GM12878 (cell line): ENCODE measurements around the gene EIF3B. TPM values are rescaled to one million over a fixed set of nuclear protein-coding genes. Genes with fewer than 3 reads are reported as not detected.

ENCODE experiments used
- ATAC-seq: fragments of 200-7000 bp; cut with Tn5 transposase; 3 replicates; pipeline ENCODE4 v1.9.1; 2020; ENCODE audit warnings: mild to moderate bottlenecking, moderate library complexity
- BruUV-seq: library from RNA; stranded (reverse); fragments of 400-500 nt; replicated peaks from 2 replicates; lab custom pipeline; 2021; lab: Mats Ljungman, UMichigan
- CTCF ChIA-PET: fragments of 300-600 bp; sonication (Branson Sonifier 250); formaldehyde crosslinking; extraction: SDS; loops from one replicate; lab custom pipeline; 2021; ENCODE audit warnings: inconsistent platforms; lab: Yijun Ruan, JAX
- POLR2A ChIA-PET: fragments of 350-600 bp; formaldehyde crosslinking; extraction: SDS; loops from one replicate; lab custom pipeline; 2021; ENCODE audit warnings: inconsistent platforms; lab: Charles Lee
- RAD21 ChIA-PET: fragments of 300-600 bp; sonication (Branson Sonifier 250); formaldehyde crosslinking; loops from one replicate; lab custom pipeline; 2023; ENCODE audit warnings: antibody characterized with exemption; ENCODE audit not compliant: unreplicated experiment; lab: Charles Lee
- SMC1A ChIA-PET: fragments of 300-600 bp; sonication (Branson Sonifier 250); formaldehyde crosslinking; loops from one replicate; lab custom pipeline; 2023; ENCODE audit not compliant: unreplicated experiment, uncharacterized antibody; lab: Charles Lee
- DNase-seq: peaks from one replicate; pipeline ENCODE4 v3.0.0-alpha.2; 2011; ENCODE audit warnings: low read depth, low spot score
- FAIRE-seq: peaks from 3 replicates; lab custom pipeline; 2011; peaks lifted over from hg19 to GRCh38; lab: Jason Lieb, UNC
- H2AFZ ChIP-seq: 2 replicates; pipeline ENCODE4 v1.6.0; 2011; ENCODE audit warnings: low read depth, low read length, control low read depth; ENCODE audit not compliant: control insufficient read depth
- H3K27ac ChIP-seq: 2 replicates; pipeline ENCODE4 v1.5.1; 2011; ENCODE audit warnings: control low read depth; ENCODE audit not compliant: control insufficient read depth, insufficient read depth
- H3K27me3 ChIP-seq, 2 experiments: replicated peaks in 1 of 2; 2 replicates each; pipeline versions ENCODE4 v1.6.0 to v1.6.1; 2011; ENCODE audit warnings: low read length in 1 of 2; ENCODE audit not compliant: control insufficient read depth in 2 of 2, insufficient read depth in 2 of 2
- H3K36me3 ChIP-seq, 2 experiments: 2 replicates each; pipeline ENCODE4 v1.5.1; 2011; ENCODE audit warnings: low read length in 1 of 2; ENCODE audit not compliant: control insufficient read depth in 2 of 2, insufficient read depth in 2 of 2
- H3K4me1 ChIP-seq: 2 replicates; pipeline ENCODE4 v1.6.1; 2011; ENCODE audit warnings: mild to moderate bottlenecking, low read length, moderate library complexity, mixed read lengths; ENCODE audit not compliant: control insufficient read depth, insufficient read depth
- H3K4me2 ChIP-seq: 2 replicates; pipeline ENCODE4 v1.6.0; 2011; ENCODE audit warnings: control low read depth; ENCODE audit not compliant: control insufficient read depth, insufficient read depth
- H3K4me3 ChIP-seq: fragments of 200-600 bp; sonication (generic); 2 replicates; pipeline ENCODE4 v1.5.1; 2016
- H3K79me2 ChIP-seq: 2 replicates; pipeline ENCODE4 v1.6.0; 2011; ENCODE audit warnings: low read length; ENCODE audit not compliant: control insufficient read depth, insufficient read depth
- H3K9ac ChIP-seq: 2 replicates; pipeline ENCODE4 v1.8.0; 2011; ENCODE audit warnings: low read length, control low read depth, mixed read lengths; ENCODE audit not compliant: control insufficient read depth, insufficient read depth
- H3K9me3 ChIP-seq: replicated peaks from 3 replicates; pipeline ENCODE4 v1.5.1; 2011; ENCODE audit warnings: mild to moderate bottlenecking, low read length; ENCODE audit not compliant: control insufficient read depth, insufficient read depth
- H4K20me1 ChIP-seq: 2 replicates; pipeline ENCODE4 v1.6.0; 2011; ENCODE audit not compliant: control insufficient read depth, insufficient read depth
- MTA2 ChIP-seq: fragments of 450-650 bp; IDR thresholded peaks from 2 replicates; pipeline ENCODE4 v1.6.1; 2016; ENCODE audit warnings: low read depth, mild to moderate bottlenecking, moderate library complexity
- MXI1 ChIP-seq: fragments of 150-350 bp; IDR thresholded peaks from 2 replicates; pipeline ENCODE4 v1.6.1; 2011; ENCODE audit warnings: low read depth, mild to moderate bottlenecking, inconsistent platforms, low read length, improper control_type of control experiment
- RAD51 ChIP-seq: fragments of 450-650 bp; IDR thresholded peaks from 2 replicates; pipeline ENCODE4 v1.6.1; 2016; ENCODE audit warnings: moderate library complexity, mild to moderate bottlenecking, inconsistent platforms
- SMAD1 ChIP-seq: fragments of 450-650 bp; IDR thresholded peaks from 2 replicates; pipeline ENCODE4 v1.6.1; 2018; ENCODE audit warnings: mild to moderate bottlenecking, low read depth; ENCODE audit not compliant: partially characterized antibody
- TCF12 ChIP-seq: IDR thresholded peaks from 2 replicates; pipeline ENCODE4 v1.6.1; 2011; ENCODE audit warnings: low read depth, mild to moderate bottlenecking, low read length
- WGBS: methylation state at CpG from one replicate; pipeline ENCODE4 v1.1.6; 2016; ENCODE audit warnings: low lambda C conversion rate; ENCODE audit not compliant: insufficient replicate concordance, insufficient coverage; ENCODE audit errors: missing lambda C conversion rate; 5-methylcytosine and 5-hydroxymethylcytosine counted together
- in situ Hi-C: fragments of 300-500 bp; cut with MboI; formaldehyde crosslinking; loops from 9 replicates; pipeline ENCODE4 v1.14.3; 2018; ENCODE audit warnings: mixed read lengths
- intact Hi-C: fragments of 100-400 bp; cut with micrococcal nuclease; formaldehyde crosslinking; loops from one replicate; pipeline ENCODE4 v1.14.2; 2022; ENCODE audit not compliant: unreplicated experiment
- polyA plus RNA-seq, 11 experiments: library from polyadenylated mRNA; depleted of rRNA in 4 of 11; unstranded in 6 of 11; stranded (reverse) in 5 of 11; fragments of >200 nt; fragmentation: Nextera tagmentation in 4 of 11; fragmentation: Illumina TruSeq in 1 of 11; extraction: Ambion mirVana in 4 of 11; extraction: Trizol in 1 of 11; gene quantifications; 1 replicate in 1 of 11; 2 replicates in 10 of 11; pipeline versions ENCODE4 v1.2.1 to v1.2.3, GENCODE V29; 2011 to 2016; ENCODE audit warnings: inconsistent platforms in 2 of 11, missing spikeins in 2 of 11, low read depth in 1 of 11
- total RNA-seq, 4 experiments: library from RNA; depleted of rRNA in 3 of 4; stranded (reverse); fragments of >200 nt in 3 of 4; fragmentation: Illumina TruSeq in 1 of 4; extraction: Trizol in 1 of 4; gene quantifications; 2 replicates each; pipeline versions ENCODE4 v1.2.1 to v1.2.3, GENCODE V29; 2013 to 2021
- TF ChIP-seq, protein P1 (sequence below): IDR thresholded peaks from 2 replicates; pipeline ENCODE4 v1.6.1; 2012; ENCODE audit warnings: low read depth, low read length, improper control_type of control experiment
- TF ChIP-seq, protein P2 (sequence below): IDR thresholded peaks from 2 replicates; pipeline ENCODE4 v1.6.1; 2011; ENCODE audit warnings: low read depth, mild to moderate bottlenecking, low read length, moderate library complexity, borderline replicate concordance; ENCODE audit errors: extremely low read depth

The EIF3B gene
- total and polyA plus RNA-seq, 10 of the 15 experiments (the other 5 are each of a cell fraction or from before 2014, with no cell fraction given) = 17.6 to 275 (median 153) TPM

DNA sequence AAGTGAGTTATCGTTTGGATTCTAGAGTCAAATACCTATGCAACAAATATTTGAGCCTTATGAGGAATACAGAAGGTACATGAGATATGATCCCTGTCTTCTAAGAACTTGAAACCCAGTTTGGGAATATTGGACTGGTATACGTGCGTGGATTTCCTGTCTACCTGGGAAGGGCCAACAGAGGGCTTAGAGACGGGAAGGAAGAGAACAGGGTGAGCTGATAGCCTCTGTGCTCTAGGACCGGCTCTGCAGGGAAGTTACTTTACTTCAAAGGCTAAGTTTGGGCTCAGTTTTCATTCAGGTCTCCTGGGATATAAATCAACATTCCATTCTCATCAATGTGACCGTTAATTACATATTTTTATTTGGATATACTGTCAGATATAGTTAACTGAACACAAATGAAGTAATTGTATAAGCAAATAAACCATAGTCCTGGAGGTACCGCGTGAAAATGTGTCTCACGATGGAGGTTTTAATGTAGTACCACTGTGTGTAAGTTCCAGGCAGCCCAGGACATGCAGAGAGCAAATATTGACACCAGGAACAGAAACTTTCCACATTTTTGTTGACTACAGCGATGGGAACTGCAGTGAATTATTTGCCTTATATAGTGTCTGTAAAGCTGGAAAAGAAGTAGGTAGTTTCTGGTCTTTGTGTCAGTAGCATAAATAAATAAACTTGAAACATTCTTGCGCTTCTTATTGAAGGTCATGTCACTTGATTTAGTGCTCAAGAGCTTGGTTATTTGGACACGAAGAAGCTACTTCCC lies 57.4 kb downstream of the EIF3B start:
- no peak for ATAC-seq
- no TSS peak for BruUV-seq
- POLR2A ChIA-PET = interaction anchor here (0.7 to 1.0 kb wide), 4 partner anchors 20 to 1489 kb away, joined by 3 read pairs; partner anchors contain the start of gene TTYH3

More for the DNA sequence above, 57.4 kb downstream of the EIF3B start:
- H2AFZ ChIP-seq = no peak overlapping the region
- ChIA-PET SMC1A (interaction anchor here (0.6 to 1.9 kb wide), 9 partner anchors 9 to 262 kb away, joined by 3 to 15 read pairs (median 5); no protein-coding TSS in a partner anchor), CTCF (interaction anchor here (0.7 to 1.5 kb wide), 4 partner anchors 12 to 241 kb away, joined by 3 to 7 read pairs (median 4); no protein-coding TSS in a partner anchor), RAD21 (interaction anchor here (0.8 to 1.5 kb wide), 5 partner anchors 14 to 64 kb away, joined by 3 to 4 read pairs (median 3); no protein-coding TSS in a partner anchor)
- WGBS = 73% methylated on average over 12 of the region's 12 CpGs
- no peaks in the 10 kb centered on the region for H3K9me3 ChIP-seq
- H3K27me3 ChIP-seq = no peaks in the 10 kb centered on the region
- no peaks in the 10 kb centered on the region; the same call in 1 of the 2 replicates for H4K20me1 ChIP-seq
- intact Hi-C loops (no loop called here), in situ Hi-C loops (no loop called here)
- DNase-seq (no peak), FAIRE-seq (no peak)
- H3K79me2 ChIP-seq = peaks cover 21% of the 10 kb centered on the region
- H3K27ac ChIP-seq = no peak overlapping the region
- peaks cover 0 to 6% of the 10 kb centered on the region in 2 experiments; a peak in 1 of 4 replicates for H3K36me3 ChIP-seq
- H3K4me3 ChIP-seq = no peak overlapping the region
- no peak overlapping the region for H3K4me2 ChIP-seq
- TF ChIP-seq TCF12 = no peak
- no peak for TF ChIP-seq SMAD1
- TF ChIP-seq, protein P1, sequence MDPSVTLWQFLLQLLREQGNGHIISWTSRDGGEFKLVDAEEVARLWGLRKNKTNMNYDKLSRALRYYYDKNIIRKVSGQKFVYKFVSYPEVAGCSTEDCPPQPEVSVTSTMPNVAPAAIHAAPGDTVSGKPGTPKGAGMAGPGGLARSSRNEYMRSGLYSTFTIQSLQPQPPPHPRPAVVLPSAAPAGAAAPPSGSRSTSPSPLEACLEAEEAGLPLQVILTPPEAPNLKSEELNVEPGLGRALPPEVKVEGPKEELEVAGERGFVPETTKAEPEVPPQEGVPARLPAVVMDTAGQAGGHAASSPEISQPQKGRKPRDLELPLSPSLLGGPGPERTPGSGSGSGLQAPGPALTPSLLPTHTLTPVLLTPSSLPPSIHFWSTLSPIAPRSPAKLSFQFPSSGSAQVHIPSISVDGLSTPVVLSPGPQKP = no peak
- no peak for TF ChIP-seq MXI1
- TF ChIP-seq RAD51 = no peak
- no peak for TF ChIP-seq MTA2
- TF ChIP-seq, protein P2, sequence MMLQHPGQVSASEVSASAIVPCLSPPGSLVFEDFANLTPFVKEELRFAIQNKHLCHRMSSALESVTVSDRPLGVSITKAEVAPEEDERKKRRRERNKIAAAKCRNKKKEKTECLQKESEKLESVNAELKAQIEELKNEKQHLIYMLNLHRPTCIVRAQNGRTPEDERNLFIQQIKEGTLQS = no peak
- no peak overlapping the region for H3K9ac ChIP-seq
- peaks cover 28% of the 10 kb centered on the region for H3K4me1 ChIP-seq
